OCI-LY7 (cell line): ENCODE results near the gene ACTRT1. TPM values are rescaled to one million over a fixed set of nuclear protein-coding genes. Genes with fewer than 3 reads are reported as not detected.

Experiments
- Bru-seq: library from RNA; stranded (reverse); fragments of 400-500 nt; gene quantifications from one replicate; lab custom pipeline; 2021; lab: Mats Ljungman, UMichigan
- BruChase-seq, 2 experiments: library from RNA; stranded (reverse); fragments of 400-500 nt; gene quantifications; one replicate each; lab custom pipeline; 2021; lab: Mats Ljungman, UMichigan
- BruUV-seq: library from RNA; stranded (reverse); fragments of 400-500 nt; replicated peaks from 2 replicates; lab custom pipeline; 2021; lab: Mats Ljungman, UMichigan
- CTCF ChIA-PET: fragments of 300-600 bp; sonication (Branson Sonifier 250); formaldehyde crosslinking; loops from one replicate; lab custom pipeline; 2022; ENCODE audit warnings: antibody characterized with exemption; ENCODE audit not compliant: unreplicated experiment; lab: Charles Lee
- POLR2A ChIA-PET: fragments of 300-600 bp; sonication (Branson Sonifier 250); formaldehyde crosslinking; loops from one replicate; lab custom pipeline; 2022; ENCODE audit warnings: antibody characterized with exemption; lab: Charles Lee
- DNase-seq: peaks from one replicate; pipeline ENCODE4 v3.0.0-alpha.2; 2015; ENCODE audit warnings: low spot score
- H2AFZ ChIP-seq: fragments of 200-600 bp; sonication (generic), shearing (Covaris generic); 2 replicates; pipeline ENCODE4 v1.6.1; 2014; ENCODE audit warnings: mild to moderate bottlenecking, antibody characterized with exemption, low read length, moderate library complexity
- H3K27ac ChIP-seq: fragments of 200-600 bp; sonication (generic); 2 replicates; pipeline ENCODE4 v1.5.1; 2014; ENCODE audit warnings: mixed run types, low read depth, mild to moderate bottlenecking, moderate library complexity, low read length, inconsistent platforms; ENCODE audit not compliant: poor library complexity, severe bottlenecking
- H3K36me3 ChIP-seq: fragments of 200-600 bp; sonication (generic); 2 replicates; pipeline ENCODE4 v1.6.1; 2014; ENCODE audit warnings: mild to moderate bottlenecking, antibody characterized with exemption, low read length, moderate library complexity, mixed read lengths; ENCODE audit not compliant: insufficient read depth
- H3K4me1 ChIP-seq: fragments of 200-600 bp; sonication (generic); 2 replicates; pipeline ENCODE4 v1.5.1; 2014; ENCODE audit warnings: mild to moderate bottlenecking, low read length; ENCODE audit not compliant: insufficient read depth, poor library complexity, severe bottlenecking
- H3K4me2 ChIP-seq: fragments of 200-600 bp; sonication (generic); 2 replicates; pipeline ENCODE4 v1.6.1; 2014; ENCODE audit warnings: mild to moderate bottlenecking, low read length
- H3K4me3 ChIP-seq: fragments of 200-600 bp; sonication (generic); 2 replicates; pipeline ENCODE4 v1.5.1; 2014; ENCODE audit warnings: mild to moderate bottlenecking, low read depth, low read length; ENCODE audit not compliant: poor library complexity, severe bottlenecking
- H3K79me2 ChIP-seq: fragments of 200-600 bp; sonication (generic); 2 replicates; pipeline ENCODE4 v1.6.1; 2016; ENCODE audit warnings: low read depth, mild to moderate bottlenecking, low read length, moderate library complexity, mixed read lengths; ENCODE audit not compliant: insufficient read depth
- H3K9me2 ChIP-seq: fragments of 200-600 bp; sonication (generic); 2 replicates; pipeline ENCODE4 v1.6.1; 2016; ENCODE audit warnings: mild to moderate bottlenecking, low read length, mixed read lengths; ENCODE audit not compliant: insufficient read depth
- H3K9me3 ChIP-seq: fragments of 200-600 bp; sonication (generic); 2 replicates; pipeline ENCODE4 v1.6.1; 2014; ENCODE audit warnings: mild to moderate bottlenecking, mixed run types, low read length, mixed read lengths
- H4K20me1 ChIP-seq: fragments of 200-600 bp; sonication (generic); 2 replicates; pipeline ENCODE4 v1.6.1; 2014; ENCODE audit warnings: mild to moderate bottlenecking, antibody characterized with exemption, low read length, moderate library complexity, mixed read lengths; ENCODE audit not compliant: insufficient read depth
- CTCF ChIP-seq: fragments of 200-600 bp; sonication (generic); conservative IDR thresholded peaks from 2 replicates; pipeline ENCODE4 v1.5.1; 2014; ENCODE audit warnings: mild to moderate bottlenecking, antibody characterized with exemption, low read length, moderate library complexity, mixed read lengths
- EZH2phosphoT487 ChIP-seq: fragments of 200-600 bp; sonication (generic); IDR thresholded peaks from 2 replicates; pipeline ENCODE4 v1.6.1; 2018; ENCODE audit warnings: low read depth, borderline replicate concordance, mild to moderate bottlenecking, mixed run types, antibody characterized with exemption, low read length, moderate library complexity, mixed read lengths
- intact Hi-C: fragments of 100-400 bp; cut with micrococcal nuclease; formaldehyde crosslinking; loops from one replicate; pipeline ENCODE4 v1.10.0; 2022; ENCODE audit not compliant: unreplicated experiment
- long read RNA-seq: library from polyadenylated mRNA; stranded (forward); transcript quantifications from one replicate; pipeline ENCODE4 v2.0.0, GENCODE V29; 2022
- total RNA-seq, 2 experiments: library from RNA; depleted of rRNA in 1 of 2; stranded (reverse); fragments of >200 nt in 1 of 2; shearing (Covaris generic) in 1 of 2; gene quantifications; 2 replicates each; pipeline ENCODE4 v1.2.3, GENCODE V29; 2014 to 2022

The ACTRT1 gene
- total RNA-seq (2014; rRNA removed; shearing (Covaris generic)): not detected in 2 replicates
- total RNA-seq (2022): not detected in 2 replicates
- Bru-seq, nascent RNA: not detected
- not detected for BruChase-seq, experiment 1, labeled RNA remaining after a 6-hour chase
- not detected for BruChase-seq, experiment 2, labeled RNA remaining after a 2-hour chase
- long read RNA-seq: 0 reads

GRCh38 chrX:128052303-128052702 lies at the start of gene ACTRT1:
Gene ACTRT1 (minus strand): TSS chrX:128052403. CDS start chrX:128052206, 197 bp downstream.
- H3K36me3 ChIP-seq: no peaks in the 10 kb centered on the region
- POLR2A ChIA-PET: no interaction called here

DNA sequence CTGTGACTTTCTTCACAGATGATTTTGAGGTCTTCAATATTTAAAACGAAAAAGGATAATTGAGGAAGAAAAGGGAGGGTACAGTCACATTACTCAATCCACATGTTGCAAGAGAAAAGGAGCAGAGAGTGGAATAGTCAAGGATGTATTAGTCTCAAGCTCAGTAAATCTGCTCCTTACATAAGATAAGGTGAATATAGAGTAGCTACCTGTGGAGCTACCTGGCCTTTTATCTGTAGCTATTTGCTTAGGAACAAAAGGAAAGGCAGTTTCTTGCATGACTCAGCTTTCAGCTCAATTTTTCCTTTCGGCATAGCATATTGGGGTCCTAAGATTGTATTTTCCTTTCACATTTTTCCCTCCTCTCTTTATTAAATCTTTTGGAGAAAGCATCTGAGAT lies 26.3 kb upstream of the ACTRT1 start:
- no peaks in the 10 kb centered on the region for H3K9me3 ChIP-seq
- POLR2A ChIA-PET: no interaction called here

More at GRCh38 chrX:128052303-128052702, at the start of gene ACTRT1:
- Histone ChIP-seq H4K20me1 (no peaks in the 10 kb centered on the region), H3K9me3 (no peaks in the 10 kb centered on the region), H3K9me2 (no peaks in the 10 kb centered on the region), H3K4me1 (no peaks in the 10 kb centered on the region), H3K4me3 (no peak within 1 kb of the TSS), H2AFZ (no peak within 1 kb of the TSS), H3K27ac (no peak within 1 kb of the TSS), H3K79me2 (no peaks in the 10 kb centered on the region), H3K4me2 (no peak within 1 kb of the TSS)
- CTCF ChIA-PET: no interaction called here
- intact Hi-C loops: no loop called here
- no peak for TF ChIP-seq CTCF
- DNase-seq: no peak
- no TSS peak for BruUV-seq

More for the DNA sequence above, 26.3 kb upstream of the ACTRT1 start:
- H3K4me1 ChIP-seq: no peaks in the 10 kb centered on the region
- no peak overlapping the region for H3K4me2 ChIP-seq
- no peaks in the 10 kb centered on the region for H4K20me1 ChIP-seq
- H3K27ac ChIP-seq: no peak overlapping the region
- no peak overlapping the region for H3K4me3 ChIP-seq
- H3K36me3 ChIP-seq: no peaks in the 10 kb centered on the region
- no peak overlapping the region for H2AFZ ChIP-seq
- TF ChIP-seq EZH2phosphoT487: no peak
- no peak for TF ChIP-seq CTCF
- H3K9me2 ChIP-seq: no peaks in the 10 kb centered on the region
- H3K79me2 ChIP-seq: no peaks in the 10 kb centered on the region
- no peak for DNase-seq
- BruUV-seq: no TSS peak
- intact Hi-C loops: no loop called here
- CTCF ChIA-PET: no interaction called here
